KMS-11 (cell line): Measurements from ENCODE around the gene SCUBE1.

Experiments
- H2AFZ ChIP-seq: fragments of 200-600 bp; sonication (generic); 2 replicates; pipeline ENCODE4 v1.6.1; 2016; ENCODE audit warnings: antibody characterized with exemption, mixed run types, low read depth
- H3K27ac ChIP-seq: fragments of 200-600 bp; sonication (generic); 2 replicates; pipeline ENCODE4 v1.6.1; 2016; ENCODE audit warnings: mild to moderate bottlenecking, mixed run types
- H3K27me3 ChIP-seq: fragments of 200-600 bp; sonication (generic); 2 replicates; pipeline ENCODE4 v1.6.1; 2017; ENCODE audit warnings: mild to moderate bottlenecking, low read depth, mixed run types, moderate library complexity; ENCODE audit not compliant: insufficient read depth
- H3K36me3 ChIP-seq: fragments of 200-600 bp; sonication (generic); 2 replicates; pipeline ENCODE4 v1.6.1; 2017; ENCODE audit warnings: mild to moderate bottlenecking, mixed run types; ENCODE audit not compliant: insufficient read depth
- H3K4me1 ChIP-seq: fragments of 200-600 bp; sonication (generic); 2 replicates; pipeline ENCODE4 v1.6.1; 2016; ENCODE audit warnings: mild to moderate bottlenecking, low read depth, mixed run types; ENCODE audit not compliant: poor library complexity, severe bottlenecking
- H3K4me2 ChIP-seq: fragments of 200-600 bp; sonication (generic); 2 replicates; pipeline ENCODE4 v1.7.0; 2016; ENCODE audit warnings: mild to moderate bottlenecking, mixed run types
- H3K4me3 ChIP-seq: fragments of 200-600 bp; sonication (generic); IDR thresholded peaks from 2 replicates; pipeline ENCODE4 v1.6.1; 2017; ENCODE audit warnings: low read depth, low read length, mixed read lengths; ENCODE audit not compliant: insufficient read depth
- H3K79me2 ChIP-seq: fragments of 200-600 bp; sonication (generic); 2 replicates; pipeline ENCODE4 v1.6.1; 2016; ENCODE audit warnings: low read depth, mixed run types; ENCODE audit not compliant: insufficient read depth
- H3K9ac ChIP-seq: fragments of 200-600 bp; sonication (generic); 2 replicates; pipeline ENCODE4 v1.6.1; 2016; ENCODE audit warnings: mild to moderate bottlenecking, mixed run types
- H4K20me1 ChIP-seq: fragments of 200-600 bp; sonication (generic); 2 replicates; pipeline ENCODE4 v1.6.1; 2016; ENCODE audit warnings: mild to moderate bottlenecking, mixed run types; ENCODE audit not compliant: insufficient read depth
- TF ChIP-seq, protein P1 (sequence below): fragments of 200-600 bp; sonication (generic); conservative IDR thresholded peaks from 2 replicates; pipeline ENCODE4 v1.6.1; 2017; ENCODE audit warnings: low read depth, mild to moderate bottlenecking, antibody characterized with exemption, low read length, moderate library complexity, mixed read lengths

SCUBE1 gene

DNA sequence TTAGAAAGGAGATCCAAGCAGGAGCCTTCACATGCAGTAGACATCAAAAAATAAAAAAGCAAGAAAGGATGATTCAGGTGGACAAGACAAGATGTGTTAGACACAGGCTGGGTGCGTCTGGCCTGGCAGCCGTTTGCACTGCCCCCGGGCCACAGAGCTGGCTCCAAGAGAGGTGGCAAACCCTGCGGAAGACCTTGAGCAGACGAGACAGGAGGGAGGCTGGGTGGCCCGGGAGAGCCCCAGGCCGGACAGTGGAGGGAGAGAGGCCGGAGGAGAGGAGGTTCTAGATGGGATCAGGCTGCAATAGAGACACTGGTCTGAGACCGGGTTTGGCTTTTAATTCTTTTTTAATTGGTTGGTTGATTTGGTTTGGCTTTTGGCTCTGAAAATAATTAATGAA, 86.6 kb downstream of the SCUBE1 start:
- Histone ChIP-seq H4K20me1 (no peaks in the 10 kb centered on the region), H3K27ac (no peak overlapping the region)
- TF ChIP-seq, protein P1, sequence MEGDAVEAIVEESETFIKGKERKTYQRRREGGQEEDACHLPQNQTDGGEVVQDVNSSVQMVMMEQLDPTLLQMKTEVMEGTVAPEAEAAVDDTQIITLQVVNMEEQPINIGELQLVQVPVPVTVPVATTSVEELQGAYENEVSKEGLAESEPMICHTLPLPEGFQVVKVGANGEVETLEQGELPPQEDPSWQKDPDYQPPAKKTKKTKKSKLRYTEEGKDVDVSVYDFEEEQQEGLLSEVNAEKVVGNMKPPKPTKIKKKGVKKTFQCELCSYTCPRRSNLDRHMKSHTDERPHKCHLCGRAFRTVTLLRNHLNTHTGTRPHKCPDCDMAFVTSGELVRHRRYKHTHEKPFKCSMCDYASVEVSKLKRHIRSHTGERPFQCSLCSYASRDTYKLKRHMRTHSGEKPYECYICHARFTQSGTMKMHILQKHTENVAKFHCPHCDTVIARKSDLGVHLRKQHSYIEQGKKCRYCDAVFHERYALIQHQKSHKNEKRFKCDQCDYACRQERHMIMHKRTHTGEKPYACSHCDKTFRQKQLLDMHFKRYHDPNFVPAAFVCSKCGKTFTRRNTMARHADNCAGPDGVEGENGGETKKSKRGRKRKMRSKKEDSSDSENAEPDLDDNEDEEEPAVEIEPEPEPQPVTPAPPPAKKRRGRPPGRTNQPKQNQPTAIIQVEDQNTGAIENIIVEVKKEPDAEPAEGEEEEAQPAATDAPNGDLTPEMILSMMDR = no peak

DNA sequence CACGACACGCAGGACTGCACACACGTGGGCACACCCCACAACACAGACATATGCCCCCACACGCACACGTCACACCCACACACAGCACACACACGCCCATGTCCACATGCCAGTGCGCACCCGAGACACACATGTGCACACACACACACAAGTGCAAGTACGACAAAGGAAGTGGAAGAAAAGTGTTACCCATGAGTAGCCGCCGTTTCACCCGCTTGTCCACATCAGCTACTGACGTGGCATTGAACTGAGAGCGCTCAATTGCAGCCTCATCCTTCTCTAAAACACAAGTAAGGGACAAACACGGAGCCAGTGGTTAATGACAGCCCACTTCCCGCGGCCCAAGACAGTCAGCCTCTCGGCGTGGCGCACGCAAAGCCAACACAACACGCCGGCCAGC, 87.9 kb downstream of the SCUBE1 start:
- no peaks in the 10 kb centered on the region for H3K4me1 ChIP-seq

More for the DNA sequence above, 86.6 kb downstream of the SCUBE1 start:
- Histone ChIP-seq H3K4me3 (no peak overlapping the region), H2AFZ (no peak overlapping the region), H3K4me2 (no peak overlapping the region), H3K4me1 (no peaks in the 10 kb centered on the region), H3K9ac (no peak overlapping the region), H3K36me3 (no peaks in the 10 kb centered on the region), H3K27me3 (peaks cover 14% of the 10 kb centered on the region), H3K79me2 (no peaks in the 10 kb centered on the region)

DNA sequence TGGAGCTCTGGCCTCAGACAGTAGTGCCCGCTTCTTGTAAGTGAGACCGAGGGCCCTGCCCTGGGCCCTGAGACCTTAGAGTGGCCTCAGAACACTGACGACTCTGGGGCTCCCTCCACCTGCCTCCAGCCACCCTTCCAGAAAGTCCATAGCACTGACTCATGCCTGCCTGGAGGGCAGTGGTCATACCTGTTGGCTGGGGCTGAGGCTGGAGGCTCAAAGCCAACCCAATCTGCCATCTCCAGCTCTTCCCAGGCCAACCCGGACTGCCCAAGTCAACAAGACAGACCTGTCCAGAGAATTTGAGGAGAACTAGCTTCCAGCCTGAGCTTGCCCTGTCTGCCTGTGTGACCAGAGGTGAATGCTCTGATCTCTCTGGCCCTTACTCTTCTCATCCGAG, 89.3 kb downstream of the SCUBE1 start:
- no peak overlapping the region for H2AFZ ChIP-seq
- no peaks in the 10 kb centered on the region for H3K79me2 ChIP-seq
- H3K4me1 ChIP-seq = no peaks in the 10 kb centered on the region
- H3K4me2 ChIP-seq = no peak overlapping the region
- no peak overlapping the region for H3K9ac ChIP-seq
- H4K20me1 ChIP-seq = no peaks in the 10 kb centered on the region
- H3K27ac ChIP-seq = no peak overlapping the region
- no peaks in the 10 kb centered on the region for H3K36me3 ChIP-seq
- peaks cover 19% of the 10 kb centered on the region for H3K27me3 ChIP-seq
- no peak overlapping the region for H3K4me3 ChIP-seq
- TF ChIP-seq, protein P1 = no peak

More for the DNA sequence above, 87.9 kb downstream of the SCUBE1 start:
- no peak overlapping the region for H3K9ac ChIP-seq
- H3K27ac ChIP-seq = no peak overlapping the region
- H2AFZ ChIP-seq = no peak overlapping the region
- H3K79me2 ChIP-seq = no peaks in the 10 kb centered on the region
- no peaks in the 10 kb centered on the region for H4K20me1 ChIP-seq
- no peak overlapping the region for H3K4me2 ChIP-seq
- no peaks in the 10 kb centered on the region for H3K36me3 ChIP-seq
- no peak overlapping the region for H3K4me3 ChIP-seq
- TF ChIP-seq, protein P1 = no peak
- peaks cover 17% of the 10 kb centered on the region for H3K27me3 ChIP-seq

DNA sequence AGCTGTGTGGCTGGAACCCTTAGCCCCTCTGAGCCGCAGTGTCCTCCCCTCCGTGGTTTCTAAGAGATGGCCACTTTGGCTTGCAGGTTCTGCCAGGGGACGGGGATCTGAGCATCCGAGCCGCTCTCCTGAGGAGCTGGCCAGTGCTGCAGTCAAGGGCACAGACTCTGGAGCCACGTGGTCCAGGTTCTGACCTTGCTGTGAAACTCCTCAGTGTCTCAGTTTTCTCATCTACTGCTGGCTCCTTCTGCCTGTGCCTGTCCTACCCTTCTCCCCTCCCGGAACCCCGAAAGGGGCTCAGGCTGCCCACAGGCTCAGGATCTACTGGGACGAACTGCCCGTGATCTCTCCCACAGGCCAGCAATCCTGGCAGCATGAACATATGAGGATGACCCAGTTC, 90.9 kb downstream of the SCUBE1 start:
- no peaks in the 10 kb centered on the region for H3K79me2 ChIP-seq

More for the DNA sequence above, 90.9 kb downstream of the SCUBE1 start:
- H2AFZ ChIP-seq = no peak overlapping the region
- no peak overlapping the region for H3K27ac ChIP-seq
- TF ChIP-seq, protein P1 = no peak
- no peak overlapping the region for H3K9ac ChIP-seq
- H3K36me3 ChIP-seq = no peaks in the 10 kb centered on the region
- H3K4me2 ChIP-seq = no peak overlapping the region
- no peaks in the 10 kb centered on the region for H4K20me1 ChIP-seq
- no peaks in the 10 kb centered on the region for H3K4me1 ChIP-seq
- no peak overlapping the region for H3K4me3 ChIP-seq
- peaks cover 19% of the 10 kb centered on the region for H3K27me3 ChIP-seq
